ENCODE results near the gene PRR11. TPM values are rescaled to one million over a fixed set of nuclear protein-coding genes. Genes with fewer than 3 reads are reported as not detected.

The PRR11 gene
- polyA plus RNA-seq, 3 donors, result 1.1 to 3.9 (median 1.7) TPM

- H3K4me3 Mint-ChIP-seq, result no peak overlapping the region
- Histone ChIP-seq H3K4me3 (replicated peaks in 1 of 3; ENCODE audit: low read depth in 2 of 3, low read length in 3 of 3) (no peak overlapping the region), H3K9ac (ENCODE audit: insufficient read depth, low read length, poor library complexity, severe bottlenecking) (no peak overlapping the region), H3K36me3 (replicated peaks in 1 of 2; ENCODE audit: control insufficient read depth in 1 of 2, insufficient read depth in 2 of 2, low read length in 2 of 2) (peaks cover 9 to 12% of the 10 kb centered on the region in 2 donors), H4K20me1 (ENCODE audit: insufficient read depth, low read length) (peaks cover 5% of the 10 kb centered on the region), H3K27me3 (ENCODE audit: control insufficient read depth in 2 of 2, insufficient read depth in 2 of 2, low read length in 2 of 2) (no peaks in the 10 kb centered on the region), H3K79me2 (ENCODE audit: insufficient read depth, low read length) (no peaks in the 10 kb centered on the region), H3K4me1 (ENCODE audit: control insufficient read depth in 1 of 2, insufficient read depth in 2 of 2, low read length in 2 of 2) (peaks cover 13 to 20% of the 10 kb centered on the region in 2 donors), H3K27ac (ENCODE audit: low read depth in 1 of 2, low read length in 2 of 2) (no peak overlapping the region), H3K4me2 (replicated peaks; ENCODE audit: extremely low read depth, low read length, poor library complexity, severe bottlenecking) (no peak overlapping the region), H2AFZ (ENCODE audit: insufficient read depth, low read depth, low read length, poor library complexity, severe bottlenecking) (peak overlapping the region; percentile 98), H3K9me3 (replicated peaks in 1 of 2; ENCODE audit: control insufficient read depth in 1 of 2, insufficient read depth in 1 of 2, low read length in 2 of 2) (no peaks in the 10 kb centered on the region)
- intact Hi-C loops (cut with micrococcal nuclease), result loop anchor here in 1 of 2 donors (10.0 kb wide), 1 partner anchor 65 kb away; the partner anchor contains the start of genes PRR11 and SKA2
- H3K4me1 Mint-ChIP-seq, result peaks cover 11% of the 10 kb centered on the region
- H3K27ac Mint-ChIP-seq, result no peak overlapping the region
- no peak for TF ChIP-seq CTCF (IDR thresholded peaks at IDR 0.05)
- H3K36me3 Mint-ChIP-seq, result peaks cover 0 to 8% of the 10 kb centered on the region in 2 donors
- H3K27me3 Mint-ChIP-seq (ENCODE audit: low read depth in 3 of 3), result peaks cover 0 to 2% (median 0%) of the 10 kb centered on the region in 3 donors
- DNase-seq, result no peak
- 100% methylated on average over 2 of the region's 16 CpGs for WGBS (ENCODE audit: insufficient coverage)
- H3K9me3 Mint-ChIP-seq, result no peaks in the 10 kb centered on the region
Measured at GRCh38 chr17:59219370-59219769, 63.8 kb downstream of the PRR11 start.

- H3K9me3 Mint-ChIP-seq, result no peaks in the 10 kb centered on the region
- 38% methylated on average over 3 of the region's 7 CpGs for whole genome bisulfite sequencing (ENCODE audit: insufficient coverage)
- no peaks in the 10 kb centered on the region for H3K9me3 ChIP-seq (replicated peaks in 1 of 2; ENCODE audit: control insufficient read depth in 1 of 2, insufficient read depth in 1 of 2, low read length in 2 of 2)
- no peak for TF ChIP-seq CTCF (IDR thresholded peaks at IDR 0.05)
- H3K4me3 Mint-ChIP-seq, result peak overlapping the region; percentile 99 to 100
- H3K36me3 ChIP-seq (replicated peaks in 1 of 2; ENCODE audit: control insufficient read depth in 1 of 2, insufficient read depth in 2 of 2, low read length in 2 of 2), result peaks cover 4 to 6% of the 10 kb centered on the region in 2 donors
- peaks cover 13 to 20% of the 10 kb centered on the region in 2 donors for H3K4me1 ChIP-seq (ENCODE audit: control insufficient read depth in 1 of 2, insufficient read depth in 2 of 2, low read length in 2 of 2)
- peaks cover 11% of the 10 kb centered on the region for H3K4me1 Mint-ChIP-seq
- no peaks in the 10 kb centered on the region for H4K20me1 ChIP-seq (ENCODE audit: insufficient read depth, low read length)
- peak overlapping the region in 2 of 3 experiments; percentile 89 to 94 for H3K4me3 ChIP-seq (replicated peaks in 1 of 3; ENCODE audit: low read depth in 2 of 3, low read length in 3 of 3)
- no peaks in the 10 kb centered on the region for H3K27me3 ChIP-seq (ENCODE audit: control insufficient read depth in 2 of 2, insufficient read depth in 2 of 2, low read length in 2 of 2)
- peaks cover 0 to 3% of the 10 kb centered on the region in 2 donors for H3K36me3 Mint-ChIP-seq
- intact Hi-C loops (cut with micrococcal nuclease), result loop anchor here in 1 of 2 donors (5.0 to 10.0 kb wide), 2 partner anchors 65 to 222 kb away; partner anchors contain the start of genes PRR11 and SKA2
- no peaks in the 10 kb centered on the region for H3K79me2 ChIP-seq (ENCODE audit: insufficient read depth, low read length)
- no peak overlapping the region for H3K27ac ChIP-seq (ENCODE audit: low read depth in 1 of 2, low read length in 2 of 2)
- H3K27ac Mint-ChIP-seq, result no peak overlapping the region
- H3K9ac ChIP-seq (ENCODE audit: insufficient read depth, low read length, poor library complexity, severe bottlenecking), result peak overlapping the region; percentile 67
- no peak for DNase-seq
- H3K27me3 Mint-ChIP-seq (ENCODE audit: low read depth in 3 of 3), result peaks cover 0 to 2% (median 0%) of the 10 kb centered on the region in 3 donors
- H2AFZ ChIP-seq (ENCODE audit: insufficient read depth, low read depth, low read length, poor library complexity, severe bottlenecking), result peak overlapping the region; percentile 98
- peak overlapping the region; percentile 91 for H3K4me2 ChIP-seq (replicated peaks; ENCODE audit: extremely low read depth, low read length, poor library complexity, severe bottlenecking)
Measured at GRCh38 chr17:59219992-59220327, 64.4 kb downstream of the PRR11 start.
